Measurements from ENCODE around the gene ANKRD26.

GRCh38 chr10:27138277-27138676, 38.0 kb upstream of the ANKRD26 start:
- TF ChIP-seq POLR2A (IDR thresholded peaks at IDR 0.05) (no peak), CTCF (IDR thresholded peaks at IDR 0.05 in 4 of 5, conservative IDR thresholded peaks at IDR 0.05 in 1 of 5) (no peak)
